Lower lobe of right lung (tissue), 2 donors: ENCODE data around the gene EIPR1. TPM values are rescaled to one million over a fixed set of nuclear protein-coding genes. Genes with fewer than 3 reads are reported as not detected.

Experiments used
- ATAC-seq, 2 donors: fragments of 200-7000 bp; cut with Tn5 transposase; one replicate each; pipeline ENCODE4 v1.9.1; 2020 to 2022; ENCODE audit warnings: mild to moderate bottlenecking in 2 of 2, moderate library complexity in 2 of 2
- DNase-seq: peaks from one replicate; pipeline ENCODE4 v3.0.0-alpha.2; 2020
- H3K27ac ChIP-seq: fragments of 200-600 bp; one replicate; pipeline ENCODE4 v1.8.0; 2022
- H3K27me3 ChIP-seq: fragments of 200-600 bp; one replicate; pipeline ENCODE4 v1.8.0; 2022; ENCODE audit warnings: low read depth
- H3K36me3 ChIP-seq: fragments of 200-600 bp; one replicate; pipeline ENCODE4 v1.8.0; 2022; ENCODE audit warnings: mild to moderate bottlenecking
- H3K4me1 ChIP-seq: fragments of 200-600 bp; one replicate; pipeline ENCODE4 v1.8.0; 2022
- H3K4me3 ChIP-seq: fragments of 200-600 bp; one replicate; pipeline ENCODE4 v1.8.0; 2022; ENCODE audit warnings: mild to moderate bottlenecking
- H3K9me3 ChIP-seq: fragments of 200-600 bp; one replicate; pipeline ENCODE4 v1.8.0; 2022
- CTCF ChIP-seq: fragments of 200-600 bp; IDR thresholded peaks from one replicate; pipeline ENCODE4 v1.8.0; 2022; ENCODE audit warnings: antibody characterized with exemption, mild to moderate bottlenecking
- intact Hi-C: fragments of 100-400 bp; cut with DNase I; formaldehyde crosslinking; loops from one replicate; pipeline ENCODE4 v1.11.0; 2022
- total RNA-seq: library from RNA; stranded (reverse); fragmentation: NEBNext Ultra II Directional; extraction: Animal tissue kit (Norgen Biotek cat#: 25700); gene quantifications from one replicate; pipeline ENCODE4 v1.2.1, GENCODE V29; 2021
- donor health status: DM: no; HTN: yes; CAD: no; lungs with severe emphysema.

EIPR1 gene
- total RNA-seq, 1 donor from 2014 or later = 14.9 TPM

GRCh38 chr2:3390041-3390440 is 12.4 kb upstream of the EIPR1 start:
- no peaks in the 10 kb centered on the region for H3K27me3 ChIP-seq
- DNase-seq (no peak), ATAC-seq (no peak)
- H3K27ac ChIP-seq = no peak overlapping the region
- intact Hi-C loops = no loop called here
- no peak for TF ChIP-seq CTCF
- H3K4me1 ChIP-seq = no peaks in the 10 kb centered on the region
- H3K4me3 ChIP-seq = no peak overlapping the region
- no peaks in the 10 kb centered on the region for H3K9me3 ChIP-seq
- peaks cover 44% of the 10 kb centered on the region for H3K36me3 ChIP-seq

- ATAC-seq (no peak), DNase-seq (no peak)
- peaks cover 47% of the 10 kb centered on the region for H3K36me3 ChIP-seq
- H3K27ac ChIP-seq = no peak overlapping the region
- intact Hi-C loops = no loop called here
- H3K9me3 ChIP-seq = no peaks in the 10 kb centered on the region
- no peaks in the 10 kb centered on the region for H3K27me3 ChIP-seq
- no peak for TF ChIP-seq CTCF
- H3K4me1 ChIP-seq = no peaks in the 10 kb centered on the region
- no peak overlapping the region for H3K4me3 ChIP-seq
Measured at GRCh38 chr2:3389193-3389592, 11.6 kb upstream of the EIPR1 start.

GRCh38 chr2:3388412-3388738 is 10.8 kb upstream of the EIPR1 start:
- DNase-seq = no peak
- peak in 1 of 2 donors; percentile 25 for ATAC-seq
- intact Hi-C loops = no loop called here
- Histone ChIP-seq H3K36me3 (peaks cover 48% of the 10 kb centered on the region), H3K4me3 (no peak overlapping the region), H3K27ac (no peak overlapping the region), H3K4me1 (no peaks in the 10 kb centered on the region), H3K9me3 (no peaks in the 10 kb centered on the region), H3K27me3 (no peaks in the 10 kb centered on the region)
- TF ChIP-seq CTCF = no peak

GRCh38 chr2:3387644-3388411 is 10.2 kb upstream of the EIPR1 start:
- H3K4me1 ChIP-seq = no peaks in the 10 kb centered on the region
- no peaks in the 10 kb centered on the region for H3K27me3 ChIP-seq
- intact Hi-C loops = no loop called here
- peaks cover 47% of the 10 kb centered on the region for H3K36me3 ChIP-seq
- no peak overlapping the region for H3K27ac ChIP-seq
- H3K4me3 ChIP-seq = no peak overlapping the region
- peak in 1 of 2 donors; percentile 51 for ATAC-seq
- no peak for TF ChIP-seq CTCF
- DNase-seq = no peak
- no peaks in the 10 kb centered on the region for H3K9me3 ChIP-seq

- DNase-seq (no peak), ATAC-seq (no peak)
- H3K27ac ChIP-seq = no peak overlapping the region
- no peak overlapping the region for H3K4me3 ChIP-seq
- intact Hi-C loops = no loop called here
- H3K27me3 ChIP-seq = no peaks in the 10 kb centered on the region
- no peaks in the 10 kb centered on the region for H3K4me1 ChIP-seq
- H3K36me3 ChIP-seq = peaks cover 50% of the 10 kb centered on the region
- no peak for TF ChIP-seq CTCF
- H3K9me3 ChIP-seq = no peaks in the 10 kb centered on the region
Measured at GRCh38 chr2:3387011-3387410, 9.4 kb upstream of the EIPR1 start.
